ENCODE measurements around the gene AKR1D1.

DNA sequence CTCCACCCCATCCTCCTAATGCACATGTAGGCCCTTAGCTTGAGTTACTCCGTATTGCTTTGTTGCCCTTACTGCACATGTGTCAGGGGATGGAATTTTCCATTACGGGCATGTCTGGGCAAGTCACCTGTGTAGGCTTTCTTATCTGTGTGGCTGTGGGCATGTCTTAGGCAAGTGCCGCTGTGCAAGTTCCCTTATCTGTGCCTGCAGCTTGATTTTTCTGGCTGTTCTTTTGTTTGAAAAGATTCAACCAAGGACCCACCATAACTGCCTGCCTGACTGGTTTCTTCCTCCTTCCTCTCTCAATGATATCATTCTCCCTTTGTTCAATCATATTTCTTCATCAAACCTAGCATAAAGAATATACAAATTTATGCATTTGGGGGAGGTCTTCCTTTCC, 88.5 kb downstream of the AKR1D1 start:
- TF ChIP-seq, protein P1, sequence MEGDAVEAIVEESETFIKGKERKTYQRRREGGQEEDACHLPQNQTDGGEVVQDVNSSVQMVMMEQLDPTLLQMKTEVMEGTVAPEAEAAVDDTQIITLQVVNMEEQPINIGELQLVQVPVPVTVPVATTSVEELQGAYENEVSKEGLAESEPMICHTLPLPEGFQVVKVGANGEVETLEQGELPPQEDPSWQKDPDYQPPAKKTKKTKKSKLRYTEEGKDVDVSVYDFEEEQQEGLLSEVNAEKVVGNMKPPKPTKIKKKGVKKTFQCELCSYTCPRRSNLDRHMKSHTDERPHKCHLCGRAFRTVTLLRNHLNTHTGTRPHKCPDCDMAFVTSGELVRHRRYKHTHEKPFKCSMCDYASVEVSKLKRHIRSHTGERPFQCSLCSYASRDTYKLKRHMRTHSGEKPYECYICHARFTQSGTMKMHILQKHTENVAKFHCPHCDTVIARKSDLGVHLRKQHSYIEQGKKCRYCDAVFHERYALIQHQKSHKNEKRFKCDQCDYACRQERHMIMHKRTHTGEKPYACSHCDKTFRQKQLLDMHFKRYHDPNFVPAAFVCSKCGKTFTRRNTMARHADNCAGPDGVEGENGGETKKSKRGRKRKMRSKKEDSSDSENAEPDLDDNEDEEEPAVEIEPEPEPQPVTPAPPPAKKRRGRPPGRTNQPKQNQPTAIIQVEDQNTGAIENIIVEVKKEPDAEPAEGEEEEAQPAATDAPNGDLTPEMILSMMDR (conservative IDR thresholded peaks at IDR 0.05), result no peak
- TF ChIP-seq ZFX (IDR thresholded peaks at IDR 0.05), result no peak

Data from C4-2B (cell line).